WI38 (cell line): Measurements from ENCODE around the gene EGFL7.
A peak's percentile ranks its signal among the peaks of the same experiment; 100 is the strongest.

ENCODE experiments used
- H3K4me3 ChIP-seq: 2 replicates; pipeline ENCODE4 v1.5.1; 2011; ENCODE audit warnings: low read depth, mild to moderate bottlenecking, control low read depth, low read length
- TF ChIP-seq, protein P1 (sequence below): IDR thresholded peaks from 2 replicates; pipeline ENCODE4 v1.5.1; 2012; ENCODE audit warnings: low read depth, mild to moderate bottlenecking, control low read depth, low read length

EGFL7 gene

GRCh38 chr9:136686534-136686793 is 23.7 kb downstream of the EGFL7 start:
- TF ChIP-seq, protein P1, sequence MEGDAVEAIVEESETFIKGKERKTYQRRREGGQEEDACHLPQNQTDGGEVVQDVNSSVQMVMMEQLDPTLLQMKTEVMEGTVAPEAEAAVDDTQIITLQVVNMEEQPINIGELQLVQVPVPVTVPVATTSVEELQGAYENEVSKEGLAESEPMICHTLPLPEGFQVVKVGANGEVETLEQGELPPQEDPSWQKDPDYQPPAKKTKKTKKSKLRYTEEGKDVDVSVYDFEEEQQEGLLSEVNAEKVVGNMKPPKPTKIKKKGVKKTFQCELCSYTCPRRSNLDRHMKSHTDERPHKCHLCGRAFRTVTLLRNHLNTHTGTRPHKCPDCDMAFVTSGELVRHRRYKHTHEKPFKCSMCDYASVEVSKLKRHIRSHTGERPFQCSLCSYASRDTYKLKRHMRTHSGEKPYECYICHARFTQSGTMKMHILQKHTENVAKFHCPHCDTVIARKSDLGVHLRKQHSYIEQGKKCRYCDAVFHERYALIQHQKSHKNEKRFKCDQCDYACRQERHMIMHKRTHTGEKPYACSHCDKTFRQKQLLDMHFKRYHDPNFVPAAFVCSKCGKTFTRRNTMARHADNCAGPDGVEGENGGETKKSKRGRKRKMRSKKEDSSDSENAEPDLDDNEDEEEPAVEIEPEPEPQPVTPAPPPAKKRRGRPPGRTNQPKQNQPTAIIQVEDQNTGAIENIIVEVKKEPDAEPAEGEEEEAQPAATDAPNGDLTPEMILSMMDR: no peak
- peak overlapping the region; percentile 77 for H3K4me3 ChIP-seq

DNA sequence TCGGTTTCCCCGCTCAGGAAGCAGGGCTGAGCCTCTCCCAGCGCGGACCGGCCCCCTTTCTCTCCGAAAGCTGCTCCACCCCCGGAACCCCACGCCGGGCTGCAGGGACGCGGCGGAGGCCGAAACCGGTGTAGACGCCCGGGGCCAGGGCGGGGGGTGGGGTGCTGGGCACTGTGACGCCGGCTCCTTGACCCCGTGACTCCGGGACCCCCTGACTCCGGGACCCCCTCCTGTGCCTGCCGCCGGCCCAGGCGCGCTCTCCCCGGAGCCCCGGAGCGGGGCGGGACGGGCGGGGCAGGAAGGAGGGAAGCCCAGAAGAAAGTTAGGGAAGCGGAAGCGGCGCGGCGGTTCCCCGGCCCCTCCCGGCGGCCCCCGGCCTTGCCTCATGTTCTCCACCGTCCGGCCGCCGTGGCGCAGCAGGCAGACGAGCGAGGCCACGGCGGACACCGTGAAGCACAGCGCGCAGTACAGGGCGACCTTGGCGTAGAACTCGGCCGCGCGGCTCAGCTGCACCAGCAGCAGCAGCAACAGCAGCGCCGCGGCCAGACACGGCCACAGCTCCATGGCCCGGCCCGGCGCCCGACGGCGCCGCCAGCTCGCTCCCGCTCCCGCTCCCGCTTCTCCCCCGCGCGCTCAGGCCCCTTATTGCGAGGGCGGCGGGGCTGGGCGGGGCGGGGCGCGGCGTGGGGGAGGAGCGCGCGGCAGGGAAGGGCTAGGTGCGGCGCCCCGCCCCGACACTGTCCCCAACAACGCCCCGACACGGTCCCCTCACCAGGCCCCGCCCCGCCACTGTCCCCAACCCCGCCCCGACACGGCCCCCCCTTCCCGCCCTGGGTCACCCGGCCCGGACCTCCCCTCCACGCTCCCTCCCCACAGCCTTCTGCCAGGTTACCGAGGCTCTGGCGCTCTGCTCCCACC is 24.3 kb downstream of the EGFL7 start, which contains the start of gene AGPAT2:
Gene AGPAT2, minus strand, starts transcription at position 664 of the 918 bp plus-strand sequence. Its CDS starts 100 bp downstream, at position 564.
- peak within 1 kb of the TSS; percentile 77 for H3K4me3 ChIP-seq
- TF ChIP-seq, protein P1: no peak

GRCh38 chr9:136687721-136688223 is 25.1 kb downstream of the EGFL7 start:
- TF ChIP-seq, protein P1: no peak
- H3K4me3 ChIP-seq: no peak overlapping the region

GRCh38 chr9:136688274-136689107 is 25.8 kb downstream of the EGFL7 start:
- H3K4me3 ChIP-seq: no peak overlapping the region
- TF ChIP-seq, protein P1: no peak

DNA sequence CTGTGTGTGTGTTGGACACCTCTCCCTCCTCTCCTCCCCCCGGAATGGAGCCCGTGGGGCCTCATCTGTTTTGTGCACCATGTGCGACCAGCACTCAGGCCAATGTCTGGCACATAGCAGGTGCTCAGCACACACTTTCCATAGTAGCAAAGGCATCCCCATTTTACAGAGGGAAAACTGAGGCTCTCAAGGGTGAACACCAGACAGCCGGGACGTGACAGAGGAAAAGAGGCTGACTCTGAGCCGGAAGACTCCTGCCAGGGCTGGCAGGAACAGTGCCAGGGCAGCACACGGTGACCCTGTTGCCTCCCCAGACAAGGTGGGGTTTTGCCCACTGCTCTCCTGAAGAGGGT is 26.4 kb downstream of the EGFL7 start:
- TF ChIP-seq, protein P1: no peak
- H3K4me3 ChIP-seq: no peak overlapping the region

DNA sequence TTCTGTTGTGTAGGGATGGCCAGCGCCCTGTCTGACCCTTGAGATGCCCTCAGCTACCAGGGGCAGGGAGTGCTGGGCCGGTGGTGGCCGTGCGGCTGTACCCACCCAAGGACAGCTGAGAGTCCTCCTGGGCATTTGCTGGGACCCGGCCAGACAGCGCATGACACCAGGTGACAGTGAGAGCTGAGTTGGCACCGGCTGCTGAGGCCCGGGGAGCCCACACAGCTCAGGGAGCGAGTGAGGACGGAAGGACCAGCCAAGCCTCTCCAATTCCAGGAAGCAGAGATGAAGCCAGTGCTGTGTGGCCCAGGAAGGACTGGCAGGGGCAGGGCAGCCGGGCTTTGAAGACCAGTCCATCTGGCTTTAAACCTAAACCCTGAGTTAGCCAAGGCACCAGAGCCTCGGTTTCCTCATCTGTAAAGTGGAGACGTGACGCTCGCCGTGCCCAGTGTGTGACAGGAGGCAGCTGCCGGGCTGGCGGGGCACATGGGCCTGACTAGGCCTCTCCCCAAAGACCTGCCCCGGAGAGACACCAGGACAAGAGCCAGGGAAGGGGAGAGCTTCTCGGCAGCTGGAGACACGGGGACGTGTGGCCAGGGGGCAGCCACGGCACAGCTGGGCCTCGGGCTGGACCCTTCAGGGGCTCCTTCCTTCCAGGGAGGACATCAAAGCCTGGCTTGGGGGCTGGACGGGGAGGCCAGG is 27.5 kb downstream of the EGFL7 start:
- TF ChIP-seq, protein P1: no peak
- H3K4me3 ChIP-seq: no peak overlapping the region
